ENCODE results near the gene OSBPL2. TPM values are rescaled to one million over a fixed set of nuclear protein-coding genes. Genes with fewer than 3 reads are reported as not detected.

Gene OSBPL2
- total RNA-seq, 2 experiments from 2014 or later: 52.8 to 54.4 TPM

- ChIA-PET POLR2A (no interaction called here), CTCF (no interaction called here)
- DNase-seq (no peak), ATAC-seq (ENCODE audit: poor library complexity) (no peak)
- Histone ChIP-seq H3K27ac (ENCODE audit: low read depth in 1 of 2, low read length in 2 of 2) (no peak overlapping the region), H3K4me3 (ENCODE audit: low read length) (no peak overlapping the region), H3K4me1 (ENCODE audit: insufficient read depth, low read length) (peaks cover 44% of the 10 kb centered on the region), H3K9me3 (ENCODE audit: control insufficient read depth in 1 of 2, insufficient read depth in 1 of 2, low read length in 2 of 2) (no peaks in the 10 kb centered on the region), H3K27me3 (ENCODE audit: control insufficient read depth in 1 of 2, insufficient read depth in 2 of 2, low read length in 2 of 2) (no peaks in the 10 kb centered on the region), H3K36me3 (ENCODE audit: insufficient read depth, low read length) (peaks cover 23% of the 10 kb centered on the region)
- peaks cover 28% of the 10 kb centered on the region for H3K36me3 Mint-ChIP-seq (ENCODE audit: low read depth)
- TF ChIP-seq CTCF (IDR thresholded peaks at IDR 0.05): no peak
- H3K27me3 Mint-ChIP-seq: no peaks in the 10 kb centered on the region
- no peak overlapping the region for H3K27ac Mint-ChIP-seq
- peaks cover 49% of the 10 kb centered on the region for H3K4me1 Mint-ChIP-seq (ENCODE audit: low read depth)
- intact Hi-C loops (cut with DNase I, micrococcal nuclease): no loop called here
- no peak overlapping the region for H3K4me3 Mint-ChIP-seq
- H3K9me3 Mint-ChIP-seq: no peaks in the 10 kb centered on the region
Measured at GRCh38 chr20:62243906-62244515, 5.7 kb downstream of the OSBPL2 start.

GRCh38 chr20:62244644-62245108 is 6.4 kb downstream of the OSBPL2 start:
- Mint-ChIP-seq H3K4me1 (ENCODE audit: low read depth) (peaks cover 42% of the 10 kb centered on the region), H3K9me3 (no peaks in the 10 kb centered on the region), H3K4me3 (no peak overlapping the region), H3K27me3 (no peaks in the 10 kb centered on the region), H3K27ac (no peak overlapping the region), H3K36me3 (ENCODE audit: low read depth) (peaks cover 28% of the 10 kb centered on the region)
- ChIA-PET CTCF (no interaction called here), POLR2A (no interaction called here)
- intact Hi-C loops (cut with DNase I, micrococcal nuclease): no loop called here
- Histone ChIP-seq H3K27me3 (ENCODE audit: control insufficient read depth in 1 of 2, insufficient read depth in 2 of 2, low read length in 2 of 2) (no peaks in the 10 kb centered on the region), H3K27ac (ENCODE audit: low read depth in 1 of 2, low read length in 2 of 2) (no peak overlapping the region), H3K9me3 (ENCODE audit: control insufficient read depth in 1 of 2, insufficient read depth in 1 of 2, low read length in 2 of 2) (no peaks in the 10 kb centered on the region), H3K4me3 (ENCODE audit: low read length) (no peak overlapping the region), H3K36me3 (ENCODE audit: insufficient read depth, low read length) (peaks cover 23% of the 10 kb centered on the region), H3K4me1 (ENCODE audit: insufficient read depth, low read length) (peaks cover 37% of the 10 kb centered on the region)
- DNase-seq (peak in 1 of 14 experiments; percentile 5), ATAC-seq (ENCODE audit: poor library complexity) (no peak)
- TF ChIP-seq CTCF (IDR thresholded peaks at IDR 0.05): no peak

- Mint-ChIP-seq H3K27ac (no peak overlapping the region), H3K27me3 (no peaks in the 10 kb centered on the region), H3K4me1 (ENCODE audit: low read depth) (peaks cover 41% of the 10 kb centered on the region), H3K9me3 (no peaks in the 10 kb centered on the region), H3K4me3 (no peak overlapping the region), H3K36me3 (ENCODE audit: low read depth) (peaks cover 23% of the 10 kb centered on the region)
- H3K9me3 ChIP-seq (ENCODE audit: control insufficient read depth in 1 of 2, insufficient read depth in 1 of 2, low read length in 2 of 2): no peaks in the 10 kb centered on the region
- H3K4me1 ChIP-seq (ENCODE audit: insufficient read depth, low read length): peaks cover 31% of the 10 kb centered on the region
- DNase-seq (no peak), ATAC-seq (ENCODE audit: poor library complexity) (no peak)
- H3K27ac ChIP-seq (ENCODE audit: low read depth in 1 of 2, low read length in 2 of 2): no peak overlapping the region
- no peaks in the 10 kb centered on the region for H3K27me3 ChIP-seq (ENCODE audit: control insufficient read depth in 1 of 2, insufficient read depth in 2 of 2, low read length in 2 of 2)
- CTCF ChIA-PET: no interaction called here
- H3K36me3 ChIP-seq (ENCODE audit: insufficient read depth, low read length): peaks cover 23% of the 10 kb centered on the region
- POLR2A ChIA-PET: interaction anchor here (1.4 kb wide), 1 partner anchor 8 kb away, joined by 3 read pairs; no protein-coding TSS in a partner anchor
- no peak overlapping the region for H3K4me3 ChIP-seq (ENCODE audit: low read length)
- no peak for TF ChIP-seq CTCF (IDR thresholded peaks at IDR 0.05)
- intact Hi-C loops (cut with DNase I, micrococcal nuclease): no loop called here
Measured at GRCh38 chr20:62245911-62246280, 7.6 kb downstream of the OSBPL2 start.
